Measurements from ENCODE around the gene OSTM1.

OSTM1 gene

GRCh38 chr6:108117427-108118358 lies 43.2 kb upstream of the OSTM1 start:
- H3K36me3 ChIP-seq (ENCODE audit: control insufficient read depth in 2 of 2, insufficient read depth in 2 of 2, low read length in 2 of 2): no peaks in the 10 kb centered on the region
- peak overlapping the region in 1 of 2 donors; percentile 14 for H3K9ac ChIP-seq (ENCODE audit: low read depth in 1 of 2, low read length in 2 of 2)
- H3K9me3 ChIP-seq (ENCODE audit: control insufficient read depth in 2 of 2, low read length in 2 of 2): peaks cover 0 to 3% of the 10 kb centered on the region in 2 donors
- no peak overlapping the region for H3K27ac ChIP-seq (ENCODE audit: low read depth in 2 of 2, low read length in 2 of 2)
- H3K27me3 ChIP-seq (ENCODE audit: control insufficient read depth in 2 of 2, insufficient read depth in 2 of 2, low read length in 2 of 2): peaks cover 70 to 79% of the 10 kb centered on the region in 2 donors
- peak overlapping the region; percentile 72 to 73 for H3K4me3 ChIP-seq (ENCODE audit: low read length in 2 of 2)
- peaks cover 27 to 38% of the 10 kb centered on the region in 2 donors for H3K4me1 ChIP-seq (ENCODE audit: control insufficient read depth in 2 of 2, insufficient read depth in 2 of 2, low read length in 2 of 2)

GRCh38 chr6:108116546-108117426 lies 42.2 kb upstream of the OSTM1 start:
- Histone ChIP-seq H3K9ac (ENCODE audit: low read depth in 1 of 2, low read length in 2 of 2) (no peak overlapping the region), H3K27ac (ENCODE audit: low read depth in 2 of 2, low read length in 2 of 2) (no peak overlapping the region), H3K4me1 (ENCODE audit: control insufficient read depth in 2 of 2, insufficient read depth in 2 of 2, low read length in 2 of 2) (peaks cover 27 to 38% of the 10 kb centered on the region in 2 donors), H3K9me3 (ENCODE audit: control insufficient read depth in 2 of 2, low read length in 2 of 2) (peaks cover 0 to 3% of the 10 kb centered on the region in 2 donors), H3K27me3 (ENCODE audit: control insufficient read depth in 2 of 2, insufficient read depth in 2 of 2, low read length in 2 of 2) (peaks cover 68 to 74% of the 10 kb centered on the region in 2 donors), H3K4me3 (ENCODE audit: low read length in 2 of 2) (peak overlapping the region; percentile 72 to 73), H3K36me3 (ENCODE audit: control insufficient read depth in 2 of 2, insufficient read depth in 2 of 2, low read length in 2 of 2) (no peaks in the 10 kb centered on the region)

GRCh38 chr6:108115598-108116058 lies 41.1 kb upstream of the OSTM1 start:
- Histone ChIP-seq H3K27ac (ENCODE audit: low read depth in 2 of 2, low read length in 2 of 2) (no peak overlapping the region), H3K4me3 (ENCODE audit: low read length in 2 of 2) (peak overlapping the region; percentile 51 to 56), H3K4me1 (ENCODE audit: control insufficient read depth in 2 of 2, insufficient read depth in 2 of 2, low read length in 2 of 2) (peaks cover 27 to 38% of the 10 kb centered on the region in 2 donors), H3K9ac (ENCODE audit: low read depth in 1 of 2, low read length in 2 of 2) (no peak overlapping the region), H3K36me3 (ENCODE audit: control insufficient read depth in 2 of 2, insufficient read depth in 2 of 2, low read length in 2 of 2) (no peaks in the 10 kb centered on the region), H3K9me3 (ENCODE audit: control insufficient read depth in 2 of 2, low read length in 2 of 2) (peaks cover 0 to 3% of the 10 kb centered on the region in 2 donors), H3K27me3 (ENCODE audit: control insufficient read depth in 2 of 2, insufficient read depth in 2 of 2, low read length in 2 of 2) (peaks cover 61 to 64% of the 10 kb centered on the region in 2 donors)

DNA sequence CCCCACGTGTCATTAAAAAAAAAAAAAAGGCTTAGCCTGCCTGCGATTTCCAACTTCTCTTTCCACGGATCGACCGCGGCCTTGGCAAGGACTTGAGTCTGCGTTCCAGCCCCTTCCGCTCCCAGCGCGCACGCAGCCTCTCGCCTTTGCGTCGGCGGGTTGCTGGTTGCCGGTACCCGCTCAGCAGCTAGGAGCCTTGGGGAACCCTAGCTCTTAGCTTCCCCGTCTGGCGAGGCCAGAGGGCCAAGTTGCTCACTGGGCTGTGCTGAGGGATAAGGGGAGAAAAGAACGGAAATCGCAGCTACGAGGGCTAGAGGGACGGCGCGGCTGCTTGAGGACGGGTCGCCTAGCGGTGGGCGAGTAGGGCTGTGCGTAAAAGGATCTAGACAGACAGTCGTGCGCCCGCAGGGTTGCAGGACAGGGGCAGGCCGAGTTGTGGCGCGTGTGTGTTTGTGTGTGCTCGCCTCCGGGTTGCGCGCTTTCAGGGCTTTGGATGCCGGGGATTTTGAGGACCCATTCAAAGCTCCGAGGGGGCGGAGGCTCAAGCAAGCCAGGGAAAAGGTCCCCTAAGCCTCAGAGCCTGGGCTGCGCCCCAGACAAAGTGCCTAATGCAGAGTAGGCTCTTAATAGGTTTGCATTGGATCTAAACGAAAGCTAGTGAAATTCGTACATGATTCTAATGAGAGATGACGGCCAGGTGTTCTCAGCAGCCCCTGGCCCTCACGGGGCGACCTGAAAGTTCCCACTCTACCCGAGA lies 40.5 kb upstream of the OSTM1 start:
- peaks cover 27 to 38% of the 10 kb centered on the region in 2 donors for H3K4me1 ChIP-seq (ENCODE audit: control insufficient read depth in 2 of 2, insufficient read depth in 2 of 2, low read length in 2 of 2)
- peaks cover 0 to 3% of the 10 kb centered on the region in 2 donors for H3K9me3 ChIP-seq (ENCODE audit: control insufficient read depth in 2 of 2, low read length in 2 of 2)
- H3K27me3 ChIP-seq (ENCODE audit: control insufficient read depth in 2 of 2, insufficient read depth in 2 of 2, low read length in 2 of 2): peaks cover 60 to 61% of the 10 kb centered on the region in 2 donors
- H3K9ac ChIP-seq (ENCODE audit: low read depth in 1 of 2, low read length in 2 of 2): peak overlapping the region in 1 of 2 donors; percentile 15
- no peaks in the 10 kb centered on the region for H3K36me3 ChIP-seq (ENCODE audit: control insufficient read depth in 2 of 2, insufficient read depth in 2 of 2, low read length in 2 of 2)
- no peak overlapping the region for H3K27ac ChIP-seq (ENCODE audit: low read depth in 2 of 2, low read length in 2 of 2)
- H3K4me3 ChIP-seq (ENCODE audit: low read length in 2 of 2): peak overlapping the region; percentile 51 to 56

GRCh38 chr6:108113557-108114519 lies 39.3 kb upstream of the OSTM1 start:
- Histone ChIP-seq H3K4me3 (ENCODE audit: low read length in 2 of 2) (peak overlapping the region; percentile 54 to 58), H3K27ac (ENCODE audit: low read depth in 2 of 2, low read length in 2 of 2) (no peak overlapping the region), H3K9me3 (ENCODE audit: control insufficient read depth in 2 of 2, low read length in 2 of 2) (peaks cover 0 to 3% of the 10 kb centered on the region in 2 donors), H3K9ac (ENCODE audit: low read depth in 1 of 2, low read length in 2 of 2) (no peak overlapping the region), H3K36me3 (ENCODE audit: control insufficient read depth in 2 of 2, insufficient read depth in 2 of 2, low read length in 2 of 2) (no peaks in the 10 kb centered on the region), H3K4me1 (ENCODE audit: control insufficient read depth in 2 of 2, insufficient read depth in 2 of 2, low read length in 2 of 2) (peaks cover 27 to 35% of the 10 kb centered on the region in 2 donors), H3K27me3 (ENCODE audit: control insufficient read depth in 2 of 2, insufficient read depth in 2 of 2, low read length in 2 of 2) (peaks cover 50 to 51% of the 10 kb centered on the region in 2 donors)

- Histone ChIP-seq H3K9ac (ENCODE audit: low read depth in 1 of 2, low read length in 2 of 2) (no peak overlapping the region), H3K9me3 (ENCODE audit: control insufficient read depth in 2 of 2, low read length in 2 of 2) (no peaks in the 10 kb centered on the region), H3K4me3 (ENCODE audit: low read length in 2 of 2) (no peak overlapping the region), H3K27ac (ENCODE audit: low read depth in 2 of 2, low read length in 2 of 2) (no peak overlapping the region), H3K27me3 (ENCODE audit: control insufficient read depth in 2 of 2, insufficient read depth in 2 of 2, low read length in 2 of 2) (peaks cover 0 to 7% of the 10 kb centered on the region in 2 donors), H3K4me1 (ENCODE audit: control insufficient read depth in 2 of 2, insufficient read depth in 2 of 2, low read length in 2 of 2) (peaks cover 0 to 2% of the 10 kb centered on the region in 2 donors), H3K36me3 (ENCODE audit: control insufficient read depth in 2 of 2, insufficient read depth in 2 of 2, low read length in 2 of 2) (no peaks in the 10 kb centered on the region)
Measured at GRCh38 chr6:108108374-108108773, 33.8 kb upstream of the OSTM1 start.

GRCh38 chr6:108107102-108107501 lies 32.6 kb upstream of the OSTM1 start:
- Histone ChIP-seq H3K4me1 (ENCODE audit: control insufficient read depth in 2 of 2, insufficient read depth in 2 of 2, low read length in 2 of 2) (no peaks in the 10 kb centered on the region), H3K9ac (ENCODE audit: low read depth in 1 of 2, low read length in 2 of 2) (no peak overlapping the region), H3K36me3 (ENCODE audit: control insufficient read depth in 2 of 2, insufficient read depth in 2 of 2, low read length in 2 of 2) (no peaks in the 10 kb centered on the region), H3K27ac (ENCODE audit: low read depth in 2 of 2, low read length in 2 of 2) (no peak overlapping the region), H3K4me3 (ENCODE audit: low read length in 2 of 2) (no peak overlapping the region), H3K27me3 (ENCODE audit: control insufficient read depth in 2 of 2, insufficient read depth in 2 of 2, low read length in 2 of 2) (peaks cover 0 to 2% of the 10 kb centered on the region in 2 donors), H3K9me3 (ENCODE audit: control insufficient read depth in 2 of 2, low read length in 2 of 2) (no peaks in the 10 kb centered on the region)

GRCh38 chr6:108106694-108107093 lies 32.2 kb upstream of the OSTM1 start:
- peaks cover 0 to 2% of the 10 kb centered on the region in 2 donors for H3K27me3 ChIP-seq (ENCODE audit: control insufficient read depth in 2 of 2, insufficient read depth in 2 of 2, low read length in 2 of 2)
- H3K36me3 ChIP-seq (ENCODE audit: control insufficient read depth in 2 of 2, insufficient read depth in 2 of 2, low read length in 2 of 2): no peaks in the 10 kb centered on the region
- no peaks in the 10 kb centered on the region for H3K4me1 ChIP-seq (ENCODE audit: control insufficient read depth in 2 of 2, insufficient read depth in 2 of 2, low read length in 2 of 2)
- H3K9ac ChIP-seq (ENCODE audit: low read depth in 1 of 2, low read length in 2 of 2): no peak overlapping the region
- H3K4me3 ChIP-seq (ENCODE audit: low read length in 2 of 2): no peak overlapping the region
- no peak overlapping the region for H3K27ac ChIP-seq (ENCODE audit: low read depth in 2 of 2, low read length in 2 of 2)
- no peaks in the 10 kb centered on the region for H3K9me3 ChIP-seq (ENCODE audit: control insufficient read depth in 2 of 2, low read length in 2 of 2)

All from mucosa of rectum (tissue), 2 donors.